Neural crest cell (in vitro differentiated cells): ENCODE data around the gene LRTM1. TPM values are rescaled to one million over a fixed set of nuclear protein-coding genes. Genes with fewer than 3 reads are reported as not detected.

Experiments used
- DNase-seq: peaks from one replicate; pipeline ENCODE4 v3.0.0; 2021; ENCODE audit warnings: low read depth, mixed read lengths, low spot score
- H3K27ac Mint-ChIP-seq: one replicate; pipeline ENCODE4 v1.8.0; 2021; ENCODE audit warnings: mild to moderate bottlenecking, mixed read lengths; ENCODE audit not compliant: unreplicated experiment
- H3K27me3 Mint-ChIP-seq: 2 replicates; pipeline ENCODE4 v1.8.0; 2021; ENCODE audit warnings: low read depth, mild to moderate bottlenecking, mixed read lengths
- H3K36me3 Mint-ChIP-seq: 2 replicates; pipeline ENCODE4 v1.8.0; 2021; ENCODE audit warnings: low read depth, mild to moderate bottlenecking, mixed read lengths
- H3K4me1 Mint-ChIP-seq: 2 replicates; pipeline ENCODE4 v1.8.0; 2021; ENCODE audit warnings: mixed read lengths
- H3K4me3 Mint-ChIP-seq: one replicate; pipeline ENCODE4 v1.8.0; 2021; ENCODE audit warnings: mild to moderate bottlenecking, mixed read lengths
- H3K9me3 Mint-ChIP-seq: 2 replicates; pipeline ENCODE4 v1.8.0; 2021; ENCODE audit warnings: mixed read lengths
- total RNA-seq: library from RNA; stranded (reverse); gene quantifications from 2 replicates; pipeline ENCODE4 v1.2.1, GENCODE V29; 2021
- TF ChIP-seq, protein P1 (sequence below): fragments of 200-600 bp; sonication (generic); conservative IDR thresholded peaks from 2 replicates; pipeline ENCODE4 v1.5.0; 2021; ENCODE audit warnings: antibody characterized with exemption, mild to moderate bottlenecking

Gene LRTM1
- total RNA-seq, 1 donor from 2014 or later: not detected

GRCh38 chr3:54915976-54916375 lies 11.9 kb downstream of the LRTM1 start:
- no peak for DNase-seq
- H3K36me3 Mint-ChIP-seq: peaks cover 4% of the 10 kb centered on the region
- H3K9me3 Mint-ChIP-seq: peaks cover 11% of the 10 kb centered on the region
- H3K4me3 Mint-ChIP-seq: no peak overlapping the region
- TF ChIP-seq, protein P1, sequence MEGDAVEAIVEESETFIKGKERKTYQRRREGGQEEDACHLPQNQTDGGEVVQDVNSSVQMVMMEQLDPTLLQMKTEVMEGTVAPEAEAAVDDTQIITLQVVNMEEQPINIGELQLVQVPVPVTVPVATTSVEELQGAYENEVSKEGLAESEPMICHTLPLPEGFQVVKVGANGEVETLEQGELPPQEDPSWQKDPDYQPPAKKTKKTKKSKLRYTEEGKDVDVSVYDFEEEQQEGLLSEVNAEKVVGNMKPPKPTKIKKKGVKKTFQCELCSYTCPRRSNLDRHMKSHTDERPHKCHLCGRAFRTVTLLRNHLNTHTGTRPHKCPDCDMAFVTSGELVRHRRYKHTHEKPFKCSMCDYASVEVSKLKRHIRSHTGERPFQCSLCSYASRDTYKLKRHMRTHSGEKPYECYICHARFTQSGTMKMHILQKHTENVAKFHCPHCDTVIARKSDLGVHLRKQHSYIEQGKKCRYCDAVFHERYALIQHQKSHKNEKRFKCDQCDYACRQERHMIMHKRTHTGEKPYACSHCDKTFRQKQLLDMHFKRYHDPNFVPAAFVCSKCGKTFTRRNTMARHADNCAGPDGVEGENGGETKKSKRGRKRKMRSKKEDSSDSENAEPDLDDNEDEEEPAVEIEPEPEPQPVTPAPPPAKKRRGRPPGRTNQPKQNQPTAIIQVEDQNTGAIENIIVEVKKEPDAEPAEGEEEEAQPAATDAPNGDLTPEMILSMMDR: no peak
- H3K27me3 Mint-ChIP-seq: no peaks in the 10 kb centered on the region
- H3K4me1 Mint-ChIP-seq: no peaks in the 10 kb centered on the region
- H3K27ac Mint-ChIP-seq: no peak overlapping the region

- Mint-ChIP-seq H3K36me3 (peaks cover 4% of the 10 kb centered on the region), H3K4me3 (no peak overlapping the region), H3K9me3 (peaks cover 14% of the 10 kb centered on the region), H3K27me3 (no peaks in the 10 kb centered on the region), H3K4me1 (no peaks in the 10 kb centered on the region), H3K27ac (no peak overlapping the region)
- DNase-seq: no peak
- TF ChIP-seq, protein P1: no peak
Measured at GRCh38 chr3:54915181-54915580, 12.7 kb downstream of the LRTM1 start.

GRCh38 chr3:54914180-54914579 lies 13.7 kb downstream of the LRTM1 start:
- H3K27ac Mint-ChIP-seq: no peak overlapping the region
- no peaks in the 10 kb centered on the region for H3K27me3 Mint-ChIP-seq
- no peak overlapping the region for H3K4me3 Mint-ChIP-seq
- peaks cover 15% of the 10 kb centered on the region for H3K9me3 Mint-ChIP-seq
- DNase-seq: no peak
- TF ChIP-seq, protein P1: no peak
- H3K4me1 Mint-ChIP-seq: no peaks in the 10 kb centered on the region
- H3K36me3 Mint-ChIP-seq: peaks cover 4% of the 10 kb centered on the region

DNA sequence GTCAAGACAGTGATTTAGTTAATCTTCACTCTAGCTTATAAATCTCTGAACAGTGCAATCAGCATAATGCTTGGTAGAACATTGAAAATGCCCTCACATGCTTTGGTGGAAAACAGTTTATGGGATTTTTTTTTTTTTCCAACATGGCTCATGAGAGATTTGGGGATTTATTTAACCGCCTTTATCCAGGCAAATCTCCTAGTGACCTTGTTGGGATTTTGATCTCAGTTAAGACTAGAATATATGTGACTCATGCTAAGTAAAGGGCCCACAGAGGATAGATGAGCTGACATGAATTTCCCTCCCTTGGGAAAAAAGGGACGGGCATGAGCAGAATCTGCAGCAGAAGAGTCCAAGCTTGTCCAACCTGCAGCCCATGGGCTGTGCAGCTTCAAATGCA lies 18.7 kb downstream of the LRTM1 start:
- Mint-ChIP-seq H3K4me1 (no peaks in the 10 kb centered on the region), H3K9me3 (peaks cover 15% of the 10 kb centered on the region), H3K36me3 (peaks cover 4% of the 10 kb centered on the region), H3K27ac (no peak overlapping the region), H3K27me3 (no peaks in the 10 kb centered on the region), H3K4me3 (no peak overlapping the region)
- DNase-seq: no peak
- TF ChIP-seq, protein P1: no peak

GRCh38 chr3:54906763-54907162 lies 21.1 kb downstream of the LRTM1 start:
- H3K4me3 Mint-ChIP-seq: no peak overlapping the region
- peaks cover 4% of the 10 kb centered on the region for H3K36me3 Mint-ChIP-seq
- peaks cover 9% of the 10 kb centered on the region for H3K9me3 Mint-ChIP-seq
- H3K4me1 Mint-ChIP-seq: peaks cover 8% of the 10 kb centered on the region
- no peak overlapping the region for H3K27ac Mint-ChIP-seq
- no peaks in the 10 kb centered on the region for H3K27me3 Mint-ChIP-seq
- no peak for DNase-seq
- TF ChIP-seq, protein P1: no peak

DNA sequence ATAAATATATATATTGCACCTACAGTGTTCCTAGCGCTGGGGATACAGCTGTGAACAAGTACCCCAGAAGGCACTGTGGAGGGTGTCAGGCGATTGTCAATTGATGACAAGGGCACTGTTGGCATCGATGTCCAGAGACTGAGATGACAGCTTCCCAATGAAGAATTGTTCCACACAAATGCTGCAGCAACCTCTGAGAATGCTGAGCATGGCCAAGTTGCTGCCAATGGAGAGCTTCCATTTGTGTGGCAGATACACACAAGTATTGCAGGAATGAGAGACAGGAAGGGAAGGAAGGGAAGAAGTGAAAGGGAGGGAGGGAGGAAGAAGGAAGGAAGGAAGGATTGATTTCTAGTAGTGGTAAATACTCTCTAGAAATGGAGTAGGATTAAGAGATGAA lies 21.9 kb downstream of the LRTM1 start:
- Mint-ChIP-seq H3K36me3 (no peaks in the 10 kb centered on the region), H3K9me3 (peaks cover 4% of the 10 kb centered on the region), H3K4me3 (no peak overlapping the region), H3K4me1 (peaks cover 13% of the 10 kb centered on the region), H3K27me3 (no peaks in the 10 kb centered on the region), H3K27ac (no peak overlapping the region)
- no peak for DNase-seq
- TF ChIP-seq, protein P1: no peak
